ENCODE measurements around the gene RORC.

RORC gene

DNA sequence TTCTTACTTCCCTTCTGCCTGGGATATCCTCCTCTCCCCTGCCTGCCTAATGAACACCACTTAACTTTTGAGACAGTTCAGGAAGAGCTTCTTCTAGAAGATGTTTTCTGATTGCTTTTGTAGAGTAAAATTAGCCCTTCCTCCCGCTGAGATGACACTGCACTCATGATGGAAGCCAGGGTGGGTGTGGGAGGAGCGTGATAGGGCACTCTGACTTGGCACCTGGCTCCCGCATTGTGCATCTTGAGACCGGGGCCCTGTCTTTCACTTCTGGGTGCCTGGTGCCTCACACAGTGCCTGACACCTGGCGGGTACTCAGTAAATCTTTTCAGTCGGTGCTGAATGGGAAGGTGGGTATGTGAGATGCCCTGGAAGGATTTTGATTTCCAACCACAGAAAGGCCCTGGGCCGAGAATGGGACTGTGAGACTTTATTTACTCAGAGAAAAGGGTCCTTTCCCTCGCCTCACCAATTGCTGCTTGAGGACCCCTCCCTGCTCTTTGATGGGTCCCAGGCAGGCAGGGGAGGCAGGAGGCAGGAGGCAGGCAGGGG lies 15.2 kb upstream of the RORC start:
- FAIRE-seq, result no peak
- DNase-seq (ENCODE audit: insufficient read length), result no peak
- TF ChIP-seq TAF1 (IDR thresholded peaks at IDR 0.05; ENCODE audit: borderline replicate concordance, low read depth, low read length), result no peak
- no peak for TF ChIP-seq POLR2AphosphoS5 (IDR thresholded peaks at IDR 0.05; ENCODE audit: low read depth, low read length)
- TF ChIP-seq POLR2A (IDR thresholded peaks at IDR 0.05; ENCODE audit: low read depth, low read length), result no peak

DNA sequence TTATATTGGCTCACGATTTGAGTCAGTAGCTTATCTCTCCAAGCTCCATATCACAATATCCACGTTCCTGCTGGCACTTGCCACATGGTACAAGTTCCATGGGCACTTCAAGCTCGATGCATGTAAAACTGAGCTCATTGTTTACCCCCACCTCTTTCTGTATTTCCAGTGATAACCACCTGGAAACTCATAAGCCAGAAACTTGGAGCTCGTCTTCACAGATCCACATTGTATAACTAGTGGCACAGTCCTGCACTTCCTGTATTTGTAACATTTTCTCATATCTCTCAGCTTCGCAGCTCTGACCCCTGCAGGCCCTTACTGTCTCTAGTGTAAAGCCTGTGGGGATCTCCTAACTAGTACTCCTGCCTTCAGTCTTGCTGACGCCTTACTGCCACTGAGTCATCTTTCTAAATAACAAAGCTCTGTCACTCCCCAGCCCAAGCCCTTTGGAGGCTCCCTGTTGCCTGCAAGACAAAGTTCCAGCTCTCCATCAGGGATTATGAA lies 14.5 kb upstream of the RORC start:
- no peak for DNase-seq (ENCODE audit: insufficient read length)
- no peak for FAIRE-seq
- no peak for TF ChIP-seq POLR2AphosphoS5 (IDR thresholded peaks at IDR 0.05; ENCODE audit: low read depth, low read length)
- no peak for TF ChIP-seq POLR2A (IDR thresholded peaks at IDR 0.05; ENCODE audit: low read depth, low read length)
- TF ChIP-seq TAF1 (IDR thresholded peaks at IDR 0.05; ENCODE audit: borderline replicate concordance, low read depth, low read length), result no peak

DNA sequence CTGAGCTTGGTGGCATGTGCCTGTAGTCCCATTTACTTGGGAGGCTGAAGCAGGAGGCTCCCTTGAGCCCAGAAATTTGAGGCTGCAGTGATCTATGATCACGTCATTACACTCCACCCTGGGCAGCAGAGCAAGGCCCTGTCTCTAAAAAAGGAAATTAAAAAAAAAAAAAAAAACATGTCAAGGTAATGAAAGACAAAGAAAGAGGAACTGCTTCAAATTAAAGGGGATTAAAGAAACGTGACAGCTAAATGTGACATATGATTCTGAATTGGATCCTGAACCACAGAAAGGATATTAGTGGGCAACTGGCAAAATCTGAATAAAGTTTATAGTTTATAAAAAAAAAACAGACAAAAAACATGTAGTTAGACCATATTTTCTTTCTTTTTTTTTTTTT lies 11.8 kb upstream of the RORC start:
- no peak for TF ChIP-seq TAF1 (IDR thresholded peaks at IDR 0.05; ENCODE audit: borderline replicate concordance, low read depth, low read length)
- no peak for TF ChIP-seq POLR2AphosphoS5 (IDR thresholded peaks at IDR 0.05; ENCODE audit: low read depth, low read length)
- no peak for TF ChIP-seq POLR2A (IDR thresholded peaks at IDR 0.05; ENCODE audit: low read depth, low read length)
- FAIRE-seq, result no peak

DNA sequence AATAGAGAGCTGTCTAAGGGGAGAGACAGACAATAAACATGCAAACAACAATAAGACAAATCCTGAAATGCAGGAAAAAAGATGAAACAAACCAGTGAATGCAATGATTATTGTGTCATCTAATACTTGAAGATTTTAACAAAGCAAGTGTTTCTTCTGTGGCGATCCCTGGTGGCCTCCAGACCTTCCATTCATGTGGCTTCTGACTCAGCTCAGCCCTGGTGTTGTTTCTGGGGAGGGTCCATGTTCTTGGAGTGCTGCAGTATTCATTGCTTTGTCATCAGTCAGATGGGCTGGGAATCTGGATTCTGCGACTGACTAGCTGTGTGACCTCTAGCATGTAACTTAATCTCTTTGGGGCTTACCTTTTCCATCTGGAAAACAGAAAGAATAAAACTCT lies 9.5 kb upstream of the RORC start:
- TF ChIP-seq POLR2AphosphoS5 (IDR thresholded peaks at IDR 0.05; ENCODE audit: low read depth, low read length) (no peak), TAF1 (IDR thresholded peaks at IDR 0.05; ENCODE audit: borderline replicate concordance, low read depth, low read length) (no peak), POLR2A (IDR thresholded peaks at IDR 0.05; ENCODE audit: low read depth, low read length) (no peak)
- FAIRE-seq (no peak), DNase-seq (ENCODE audit: insufficient read length) (no peak)

More for the DNA sequence above, 11.8 kb upstream of the RORC start:
- DNase-seq (ENCODE audit: insufficient read length), result no peak

DNA sequence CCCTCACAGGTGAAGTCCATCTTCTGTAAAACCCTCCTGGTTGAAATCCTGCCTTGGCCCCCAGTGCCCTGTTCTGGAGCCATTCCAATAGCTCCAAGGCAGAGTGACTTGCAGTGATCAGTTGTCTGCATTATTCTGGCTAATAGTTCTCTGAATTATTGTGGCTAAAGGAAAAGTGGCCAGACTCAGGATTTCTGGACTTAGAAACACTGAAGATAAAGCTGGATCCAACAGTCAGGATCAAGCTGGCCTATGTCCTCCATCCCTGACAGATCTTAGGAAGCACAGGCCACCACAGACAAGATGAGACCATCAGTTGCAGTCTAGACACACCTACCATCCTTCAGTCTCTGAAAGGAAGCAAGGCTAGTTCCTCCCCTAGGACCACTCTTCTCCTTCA lies 8.8 kb upstream of the RORC start:
- TF ChIP-seq POLR2AphosphoS5 (IDR thresholded peaks at IDR 0.05; ENCODE audit: low read depth, low read length) (no peak), POLR2A (IDR thresholded peaks at IDR 0.05; ENCODE audit: low read depth, low read length) (no peak), TAF1 (IDR thresholded peaks at IDR 0.05; ENCODE audit: borderline replicate concordance, low read depth, low read length) (no peak)
- DNase-seq (ENCODE audit: insufficient read length), result no peak
- no peak for FAIRE-seq

DNA sequence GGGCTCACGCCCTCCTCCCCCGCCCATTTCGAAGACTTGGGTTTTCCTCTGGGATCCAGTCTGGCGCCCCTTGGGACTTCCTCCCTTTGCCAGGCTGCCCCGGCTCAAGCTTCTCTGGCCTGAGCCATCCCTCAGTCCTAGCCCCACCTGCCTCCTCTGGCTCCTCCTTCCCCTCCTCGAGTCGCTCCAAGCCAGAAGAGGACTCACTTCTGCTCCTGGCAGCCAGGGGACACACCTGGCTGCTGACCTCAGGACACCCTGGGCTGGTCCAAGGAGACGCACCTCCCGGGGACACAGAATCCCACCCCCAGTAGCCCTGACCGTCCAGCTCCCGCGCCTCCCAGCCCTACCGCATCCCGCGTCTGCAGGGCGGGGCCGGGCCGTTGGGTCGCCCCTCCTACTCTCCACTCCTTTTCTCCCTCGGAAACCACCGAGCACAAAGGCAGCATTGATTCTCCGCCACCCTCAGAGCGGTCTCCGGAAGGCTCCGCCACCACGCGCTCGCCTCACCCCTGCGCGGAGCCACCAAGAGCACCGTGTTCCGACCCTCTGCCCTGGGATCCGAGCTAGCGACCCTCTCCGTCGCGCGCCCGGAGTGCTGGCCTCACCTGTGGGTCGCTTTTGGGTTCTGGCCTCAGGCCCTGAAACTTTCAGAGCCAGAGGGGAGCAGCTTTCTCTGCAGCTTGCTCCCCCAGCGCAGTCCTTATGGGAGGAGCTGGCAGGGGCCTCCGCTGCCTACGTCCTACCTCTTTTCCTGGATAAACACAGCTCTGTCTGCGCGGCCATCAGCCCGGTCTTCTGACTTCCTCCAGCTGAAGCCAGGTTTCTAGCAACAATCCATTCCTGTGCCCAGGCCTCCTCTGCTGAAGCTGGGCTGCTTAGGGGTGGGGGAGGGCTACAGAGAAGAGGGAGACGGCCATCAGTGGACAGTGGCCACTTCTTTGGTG lies 8.1 kb upstream of the RORC start, which contains the start of gene C2CD4D:
C2CD4D (minus strand) TSS at position 364 of the 947 bp plus-strand sequence. CDS start 831 bp downstream, outside the sequence.
- FAIRE-seq (peak; percentile 67), DNase-seq (ENCODE audit: insufficient read length) (peak; percentile 53)
- TF ChIP-seq POLR2AphosphoS5 (IDR thresholded peaks at IDR 0.05; ENCODE audit: low read depth, low read length) (no peak), POLR2A (IDR thresholded peaks at IDR 0.05; ENCODE audit: low read depth, low read length) (peak; percentile 45; the same call in 1 of the 2 replicates)

DNA sequence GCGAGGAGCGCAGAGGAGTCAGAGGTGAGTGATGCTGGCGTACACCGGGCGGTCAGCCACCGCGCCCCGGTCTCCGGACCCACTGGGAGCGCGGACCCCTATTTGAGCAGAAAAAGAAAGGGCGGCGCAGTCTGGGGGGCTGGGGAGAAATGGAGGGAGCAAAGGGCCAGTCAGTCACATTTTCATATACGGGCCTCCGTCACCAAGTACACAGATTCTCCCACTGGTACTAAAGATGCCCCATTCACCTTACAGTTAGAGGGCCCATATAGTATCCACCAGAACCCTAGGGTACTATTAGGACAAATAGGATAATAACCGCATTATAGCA lies 7.4 kb upstream of the RORC start:
- DNase-seq (ENCODE audit: insufficient read length) (no peak), FAIRE-seq (no peak)
- TF ChIP-seq POLR2A (IDR thresholded peaks at IDR 0.05; ENCODE audit: low read depth, low read length), result no peak
- no peak for TF ChIP-seq TAF1 (IDR thresholded peaks at IDR 0.05; ENCODE audit: borderline replicate concordance, low read depth, low read length)
- no peak for TF ChIP-seq POLR2AphosphoS5 (IDR thresholded peaks at IDR 0.05; ENCODE audit: low read depth, low read length)

DNA sequence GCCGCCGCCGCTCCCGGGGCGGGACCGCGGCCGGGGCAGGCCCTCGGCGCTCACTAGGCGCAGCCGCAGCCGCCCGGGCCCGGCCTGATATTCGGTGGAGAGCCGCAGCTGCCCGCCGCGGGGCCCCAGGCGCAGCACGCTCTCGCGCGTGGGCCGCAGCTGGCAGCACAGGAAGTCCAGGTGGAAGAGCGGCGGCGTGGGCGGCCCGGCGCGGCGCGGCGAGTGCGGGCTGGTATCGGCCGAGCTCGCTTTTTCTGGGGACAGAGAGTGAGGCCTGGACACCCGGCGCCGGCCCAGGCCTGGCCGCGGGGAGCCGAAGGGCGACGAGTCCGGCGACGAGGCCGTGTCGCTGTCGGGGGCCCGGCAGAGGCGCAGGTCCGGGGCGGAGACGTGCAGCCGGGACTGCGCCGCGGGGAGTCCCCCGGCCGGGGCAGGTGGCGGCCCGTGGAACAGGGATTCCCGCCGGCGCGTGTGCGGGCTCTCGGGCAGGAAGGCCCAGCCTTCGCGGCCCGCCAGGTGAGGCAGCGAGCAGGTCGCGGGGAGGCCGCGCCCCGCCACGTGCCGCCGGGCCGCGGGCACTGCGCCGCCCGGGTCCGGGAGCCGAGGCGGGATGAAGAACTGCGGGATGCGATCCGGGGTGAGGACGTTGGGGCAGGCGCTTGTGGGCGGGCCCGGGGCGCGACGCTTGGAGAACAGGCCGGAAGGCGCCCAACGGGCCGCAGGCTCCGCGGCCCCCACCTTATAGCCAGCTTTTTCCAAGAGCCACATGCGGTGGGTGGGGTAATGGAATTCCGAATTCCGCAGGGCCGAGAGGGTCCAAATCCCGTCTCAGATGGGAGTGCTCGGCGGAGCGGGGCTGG lies 6.8 kb upstream of the RORC start:
- TF ChIP-seq POLR2AphosphoS5 (IDR thresholded peaks at IDR 0.05; ENCODE audit: low read depth, low read length), result no peak
- no peak for TF ChIP-seq TAF1 (IDR thresholded peaks at IDR 0.05; ENCODE audit: borderline replicate concordance, low read depth, low read length)
- TF ChIP-seq POLR2A (IDR thresholded peaks at IDR 0.05; ENCODE audit: low read depth, low read length), result no peak
- DNase-seq (ENCODE audit: insufficient read length), result peak; percentile 58
- FAIRE-seq, result peak; percentile 62

DNA sequence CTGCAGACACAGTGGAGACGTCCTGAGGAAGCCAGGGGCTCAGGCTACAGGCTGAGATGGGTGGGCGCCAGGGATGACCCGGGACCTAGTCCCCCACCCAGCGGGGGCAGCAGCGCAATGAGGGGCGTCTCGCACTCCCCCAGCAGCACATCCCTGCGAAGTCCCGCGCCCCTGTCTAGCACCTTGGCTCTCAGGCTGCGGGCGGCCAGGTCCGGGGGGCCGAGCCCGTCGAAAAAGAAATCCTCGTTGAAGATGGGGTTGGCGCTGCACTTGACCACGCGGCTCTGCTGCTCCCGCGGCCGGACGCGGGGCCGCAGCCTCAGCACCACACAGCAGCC lies 6.3 kb upstream of the RORC start:
- FAIRE-seq (no peak), DNase-seq (ENCODE audit: insufficient read length) (no peak)

DNA sequence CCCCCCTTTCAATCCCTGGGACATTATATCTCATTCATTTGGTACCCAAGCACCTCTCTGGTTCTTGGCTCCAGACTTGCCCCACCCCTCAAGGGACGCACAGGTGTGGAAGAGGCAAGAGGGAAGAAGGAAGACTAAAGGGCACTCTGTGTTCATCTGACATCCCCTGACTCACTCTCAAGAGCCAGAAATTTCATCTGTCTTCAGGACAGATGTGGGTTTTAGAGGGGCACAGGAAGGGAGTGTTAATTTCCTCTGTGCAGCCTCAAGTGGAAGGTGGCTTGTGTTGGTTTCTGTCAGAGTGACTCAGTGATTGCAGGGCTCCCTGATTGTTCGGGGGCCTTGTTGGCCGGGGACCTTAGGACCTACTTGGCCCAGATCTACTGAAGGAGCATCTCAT lies 5.6 kb upstream of the RORC start:
- TF ChIP-seq POLR2A (IDR thresholded peaks at IDR 0.05; ENCODE audit: low read depth, low read length), result no peak
- no peak for TF ChIP-seq TAF1 (IDR thresholded peaks at IDR 0.05; ENCODE audit: borderline replicate concordance, low read depth, low read length)
- no peak for TF ChIP-seq POLR2AphosphoS5 (IDR thresholded peaks at IDR 0.05; ENCODE audit: low read depth, low read length)
- FAIRE-seq, result no peak
- DNase-seq (ENCODE audit: insufficient read length), result no peak

More for the DNA sequence above, 6.3 kb upstream of the RORC start:
- TF ChIP-seq POLR2AphosphoS5 (IDR thresholded peaks at IDR 0.05; ENCODE audit: low read depth, low read length) (no peak), TAF1 (IDR thresholded peaks at IDR 0.05; ENCODE audit: borderline replicate concordance, low read depth, low read length) (no peak)

DNA sequence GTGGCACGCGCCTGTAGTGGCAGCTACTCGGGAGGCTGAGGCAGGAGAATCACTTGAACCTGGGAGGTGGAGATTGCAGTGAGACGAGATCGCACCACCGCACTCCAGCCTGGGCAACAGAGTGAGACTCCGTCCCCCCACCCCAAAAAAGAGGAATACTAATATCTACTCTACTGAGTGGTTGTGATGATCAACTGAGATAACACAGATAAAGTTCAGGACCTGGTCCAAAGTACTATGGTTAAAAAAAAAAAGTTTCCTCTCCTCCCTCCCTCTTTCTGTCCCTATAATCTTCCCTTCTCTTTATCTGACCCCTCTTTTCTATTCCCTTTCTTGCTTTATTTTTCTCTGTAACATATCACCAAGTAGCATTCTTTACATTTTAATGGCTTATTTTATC lies 4.0 kb upstream of the RORC start:
- no peak for TF ChIP-seq POLR2A (IDR thresholded peaks at IDR 0.05; ENCODE audit: low read depth, low read length)
- TF ChIP-seq TAF1 (IDR thresholded peaks at IDR 0.05; ENCODE audit: borderline replicate concordance, low read depth, low read length), result no peak
- no peak for TF ChIP-seq POLR2AphosphoS5 (IDR thresholded peaks at IDR 0.05; ENCODE audit: low read depth, low read length)
- DNase-seq (ENCODE audit: insufficient read length) (no peak), FAIRE-seq (no peak)

All from GM12892 (cell line).